ENCODE measurements around the gene MAGI1. TPM values are rescaled to one million over a fixed set of nuclear protein-coding genes. Genes with fewer than 3 reads are reported as not detected.

The MAGI1 gene
- total RNA-seq, 1 donor from 2014 or later: 21.9 TPM

DNA sequence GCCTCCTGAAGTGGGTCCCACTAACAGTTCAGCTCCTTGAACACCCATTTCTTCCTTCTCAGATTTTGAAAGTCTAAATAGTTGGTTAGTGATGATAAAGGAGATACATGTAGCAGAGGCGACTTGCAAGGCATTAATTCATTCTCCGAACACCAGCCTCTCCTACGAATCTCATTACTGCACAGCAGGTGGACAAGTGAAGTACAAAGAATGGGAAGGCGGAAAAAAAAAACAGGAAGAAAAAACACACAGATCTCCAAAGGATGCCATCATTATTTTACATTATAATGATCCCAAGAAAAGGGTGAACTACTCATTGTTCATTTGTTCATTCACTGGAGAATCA is 276.5 kb downstream of the MAGI1 start:
- no peak for DNase-seq (ENCODE audit: extremely low spot score, unreplicated experiment)
- no peaks in the 10 kb centered on the region for H3K36me3 Mint-ChIP-seq (ENCODE audit: unreplicated experiment)
- no peak overlapping the region for H3K4me3 Mint-ChIP-seq (ENCODE audit: unreplicated experiment)
- no peaks in the 10 kb centered on the region for H3K27me3 Mint-ChIP-seq (ENCODE audit: unreplicated experiment)
- peaks cover 3% of the 10 kb centered on the region for H3K4me1 Mint-ChIP-seq (ENCODE audit: unreplicated experiment)
- H3K27ac Mint-ChIP-seq (ENCODE audit: unreplicated experiment): no peak overlapping the region
- TF ChIP-seq, protein P1, sequence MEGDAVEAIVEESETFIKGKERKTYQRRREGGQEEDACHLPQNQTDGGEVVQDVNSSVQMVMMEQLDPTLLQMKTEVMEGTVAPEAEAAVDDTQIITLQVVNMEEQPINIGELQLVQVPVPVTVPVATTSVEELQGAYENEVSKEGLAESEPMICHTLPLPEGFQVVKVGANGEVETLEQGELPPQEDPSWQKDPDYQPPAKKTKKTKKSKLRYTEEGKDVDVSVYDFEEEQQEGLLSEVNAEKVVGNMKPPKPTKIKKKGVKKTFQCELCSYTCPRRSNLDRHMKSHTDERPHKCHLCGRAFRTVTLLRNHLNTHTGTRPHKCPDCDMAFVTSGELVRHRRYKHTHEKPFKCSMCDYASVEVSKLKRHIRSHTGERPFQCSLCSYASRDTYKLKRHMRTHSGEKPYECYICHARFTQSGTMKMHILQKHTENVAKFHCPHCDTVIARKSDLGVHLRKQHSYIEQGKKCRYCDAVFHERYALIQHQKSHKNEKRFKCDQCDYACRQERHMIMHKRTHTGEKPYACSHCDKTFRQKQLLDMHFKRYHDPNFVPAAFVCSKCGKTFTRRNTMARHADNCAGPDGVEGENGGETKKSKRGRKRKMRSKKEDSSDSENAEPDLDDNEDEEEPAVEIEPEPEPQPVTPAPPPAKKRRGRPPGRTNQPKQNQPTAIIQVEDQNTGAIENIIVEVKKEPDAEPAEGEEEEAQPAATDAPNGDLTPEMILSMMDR (IDR thresholded peaks at IDR 0.05): no peak
- no peaks in the 10 kb centered on the region for H3K9me3 Mint-ChIP-seq (ENCODE audit: unreplicated experiment)

DNA sequence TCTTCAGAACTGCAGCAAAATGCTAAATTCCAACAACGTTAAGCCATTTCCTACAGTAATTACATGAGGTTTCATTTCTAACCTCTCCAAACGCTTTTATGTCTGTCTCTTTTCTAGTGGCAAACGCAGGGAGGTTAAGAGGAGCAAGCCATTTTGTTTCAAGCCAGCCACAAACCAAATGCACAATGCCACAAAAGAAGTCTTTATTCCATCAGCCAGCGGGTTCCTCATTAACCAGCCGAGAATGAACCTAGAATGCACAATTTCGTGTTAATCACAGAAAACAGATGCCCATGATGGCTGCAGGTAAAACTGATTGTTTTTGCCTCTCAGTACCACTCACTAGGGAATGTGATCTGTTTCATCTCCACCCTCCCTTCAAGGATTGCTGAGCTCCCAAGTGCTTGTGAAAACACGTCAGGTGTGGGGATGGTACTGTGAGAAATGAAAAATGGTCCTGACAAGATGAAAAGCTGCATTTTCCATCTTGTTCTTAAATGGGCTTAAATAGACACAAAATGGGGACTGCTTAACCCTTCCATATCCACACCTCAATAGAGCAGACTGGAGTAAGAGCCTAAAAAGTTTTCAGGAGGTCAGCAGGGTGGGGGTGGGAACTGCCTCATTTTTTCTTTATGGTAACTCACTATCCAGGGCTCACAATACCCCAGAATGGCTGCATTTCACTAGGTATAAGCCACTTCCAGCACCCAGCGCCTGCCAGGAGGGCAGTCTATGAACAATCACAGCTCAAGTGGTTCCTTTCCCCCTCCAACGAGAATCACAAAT is 277.1 kb downstream of the MAGI1 start:
- Mint-ChIP-seq H3K4me3 (ENCODE audit: unreplicated experiment) (no peak overlapping the region), H3K36me3 (ENCODE audit: unreplicated experiment) (no peaks in the 10 kb centered on the region), H3K4me1 (ENCODE audit: unreplicated experiment) (peaks cover 7% of the 10 kb centered on the region), H3K9me3 (ENCODE audit: unreplicated experiment) (no peaks in the 10 kb centered on the region), H3K27me3 (ENCODE audit: unreplicated experiment) (no peaks in the 10 kb centered on the region), H3K27ac (ENCODE audit: unreplicated experiment) (no peak overlapping the region)
- TF ChIP-seq, protein P1 (IDR thresholded peaks at IDR 0.05): no peak
- no peak for DNase-seq (ENCODE audit: extremely low spot score, unreplicated experiment)

DNA sequence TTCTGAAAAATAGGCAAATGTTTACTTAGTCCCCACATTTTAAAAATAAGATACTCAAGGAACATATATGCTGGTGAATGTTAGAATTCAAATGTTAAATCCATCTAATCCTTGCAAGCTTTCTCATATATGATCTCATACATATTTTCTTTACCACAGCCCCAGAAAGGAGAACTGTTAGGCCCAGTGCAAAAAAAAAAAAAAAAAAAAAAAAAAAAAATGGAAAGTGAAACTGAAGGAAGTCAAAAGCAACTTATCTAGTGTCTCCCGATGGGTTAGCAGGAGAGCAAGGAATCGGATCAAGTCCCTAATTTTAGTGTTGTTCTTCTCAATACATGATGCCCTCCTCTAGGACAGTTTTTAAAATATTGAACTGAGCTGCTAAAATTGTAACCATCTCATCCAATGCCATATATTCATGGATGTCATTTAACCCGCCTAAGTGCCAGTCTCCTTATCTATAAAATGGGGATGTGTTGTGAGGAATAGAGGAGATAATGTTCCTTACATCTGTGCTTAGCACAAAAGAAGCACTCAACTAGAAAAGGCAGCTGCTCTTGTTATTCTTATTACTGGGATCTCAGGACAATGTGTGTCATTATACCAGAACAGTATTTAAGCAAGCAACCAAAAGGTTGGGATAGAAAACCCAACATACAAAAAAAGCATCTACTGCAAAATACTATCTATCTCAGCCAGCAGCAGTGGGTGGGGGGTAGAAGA is 279.7 kb downstream of the MAGI1 start:
- Mint-ChIP-seq H3K4me1 (ENCODE audit: unreplicated experiment) (peaks cover 9% of the 10 kb centered on the region), H3K9me3 (ENCODE audit: unreplicated experiment) (no peaks in the 10 kb centered on the region), H3K4me3 (ENCODE audit: unreplicated experiment) (no peak overlapping the region), H3K36me3 (ENCODE audit: unreplicated experiment) (no peaks in the 10 kb centered on the region), H3K27me3 (ENCODE audit: unreplicated experiment) (no peaks in the 10 kb centered on the region), H3K27ac (ENCODE audit: unreplicated experiment) (no peak overlapping the region)
- TF ChIP-seq, protein P1 (IDR thresholded peaks at IDR 0.05): no peak
- DNase-seq (ENCODE audit: extremely low spot score, unreplicated experiment): no peak

DNA sequence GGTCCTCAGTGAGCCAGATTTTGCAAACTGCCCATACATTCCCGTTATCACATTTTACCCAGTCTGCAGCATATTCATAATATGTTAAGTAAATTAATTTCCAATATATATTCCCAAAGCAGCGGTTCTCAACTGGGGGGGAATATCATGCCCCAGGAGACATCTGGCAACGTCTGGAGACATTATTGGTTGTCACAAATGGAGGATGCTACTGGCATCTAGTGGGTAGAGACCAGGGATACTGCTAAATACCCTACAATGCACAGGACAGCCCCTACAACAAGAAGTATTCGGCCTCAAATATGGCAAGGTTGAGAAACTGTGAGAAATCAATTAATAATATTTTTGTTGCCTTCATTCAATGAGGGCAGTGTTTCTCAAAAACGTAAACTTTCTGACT is 280.3 kb downstream of the MAGI1 start:
- H3K36me3 Mint-ChIP-seq (ENCODE audit: unreplicated experiment): no peaks in the 10 kb centered on the region
- no peak overlapping the region for H3K27ac Mint-ChIP-seq (ENCODE audit: unreplicated experiment)
- peaks cover 9% of the 10 kb centered on the region for H3K4me1 Mint-ChIP-seq (ENCODE audit: unreplicated experiment)
- DNase-seq (ENCODE audit: extremely low spot score, unreplicated experiment): no peak
- H3K9me3 Mint-ChIP-seq (ENCODE audit: unreplicated experiment): no peaks in the 10 kb centered on the region
- TF ChIP-seq, protein P1 (IDR thresholded peaks at IDR 0.05): no peak
- no peaks in the 10 kb centered on the region for H3K27me3 Mint-ChIP-seq (ENCODE audit: unreplicated experiment)
- no peak overlapping the region for H3K4me3 Mint-ChIP-seq (ENCODE audit: unreplicated experiment)

DNA sequence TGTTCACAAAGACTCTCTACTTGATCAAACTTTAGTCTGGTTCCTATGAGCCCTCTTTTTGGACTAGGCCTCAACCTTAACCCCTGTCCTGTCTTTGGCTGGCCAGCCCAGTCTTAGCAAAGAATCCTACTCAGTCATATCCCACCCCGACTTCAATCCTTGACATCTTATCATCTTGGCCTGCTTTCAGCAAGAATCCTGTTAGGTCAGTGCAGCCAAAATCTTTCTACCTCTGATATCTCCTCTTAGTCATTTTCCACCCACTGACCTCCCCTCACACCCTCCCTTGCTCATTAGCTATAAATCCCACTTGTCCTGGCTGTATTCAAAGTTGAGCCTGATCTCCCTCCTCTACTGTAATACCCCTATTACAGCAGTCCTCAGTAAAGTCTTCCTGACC is 286.1 kb downstream of the MAGI1 start:
- no peak overlapping the region for H3K4me3 Mint-ChIP-seq (ENCODE audit: unreplicated experiment)
- no peak for DNase-seq (ENCODE audit: extremely low spot score, unreplicated experiment)
- H3K27me3 Mint-ChIP-seq (ENCODE audit: unreplicated experiment): no peaks in the 10 kb centered on the region
- peaks cover 6% of the 10 kb centered on the region for H3K4me1 Mint-ChIP-seq (ENCODE audit: unreplicated experiment)
- H3K27ac Mint-ChIP-seq (ENCODE audit: unreplicated experiment): no peak overlapping the region
- H3K36me3 Mint-ChIP-seq (ENCODE audit: unreplicated experiment): no peaks in the 10 kb centered on the region
- no peaks in the 10 kb centered on the region for H3K9me3 Mint-ChIP-seq (ENCODE audit: unreplicated experiment)
- TF ChIP-seq, protein P1 (IDR thresholded peaks at IDR 0.05): no peak

Measured in osteocyte (in vitro differentiated cells).